SU-DHL-6 (cell line): Measurements from ENCODE around the gene DICER1.

ENCODE experiments used
- H2AFZ ChIP-seq: fragments of 200-600 bp; sonication (generic); 2 replicates; pipeline ENCODE4 v1.6.1; 2014; ENCODE audit warnings: low read depth, mild to moderate bottlenecking, moderate library complexity, mixed read lengths, antibody characterized with exemption, low read length; ENCODE audit not compliant: severe bottlenecking
- H3F3A ChIP-seq: fragments of 200-600 bp; shearing (Covaris generic); 2 replicates; pipeline ENCODE4 v1.6.0; 2016; ENCODE audit warnings: antibody characterized with exemption, mild to moderate bottlenecking; ENCODE audit not compliant: insufficient read depth
- H3K27ac ChIP-seq: fragments of 200-600 bp; sonication (generic); 2 replicates; pipeline ENCODE4 v1.5.1; 2016; ENCODE audit warnings: low read depth, mild to moderate bottlenecking, low read length, moderate library complexity, mixed read lengths
- H3K27me3 ChIP-seq: fragments of 200-600 bp; sonication (generic), shearing (Covaris generic); 2 replicates; pipeline ENCODE4 v1.6.0; 2014; ENCODE audit warnings: mild to moderate bottlenecking, low read length
- H3K36me3 ChIP-seq: fragments of 200-600 bp; sonication (generic); 2 replicates; pipeline ENCODE4 v1.6.1; 2014; ENCODE audit warnings: mild to moderate bottlenecking, low read length, mixed read lengths
- H3K4me2 ChIP-seq: fragments of 300-600, 200-600 bp; shearing (Covaris generic), sonication (generic); 2 replicates; pipeline ENCODE4 v1.6.0; 2014; ENCODE audit warnings: low read length, low read depth, mild to moderate bottlenecking; ENCODE audit not compliant: poor library complexity, severe bottlenecking
- H3K4me3 ChIP-seq: fragments of 200-600 bp; sonication (generic); 2 replicates; pipeline ENCODE4 v1.5.1; 2014; ENCODE audit warnings: antibody characterized with exemption, low read length, mild to moderate bottlenecking, mixed read lengths; ENCODE audit not compliant: insufficient read depth, poor library complexity, severe bottlenecking
- H3K79me2 ChIP-seq: fragments of 200-600 bp; sonication (generic); 2 replicates; pipeline ENCODE4 v1.6.1; 2014; ENCODE audit warnings: mild to moderate bottlenecking, low read length, moderate library complexity; ENCODE audit not compliant: insufficient read depth
- H3K9ac ChIP-seq: fragments of 200-600 bp; sonication (generic); 2 replicates; pipeline ENCODE4 v1.7.0; 2014; ENCODE audit warnings: mild to moderate bottlenecking, low read length
- H3K9me2 ChIP-seq: fragments of 200-600 bp; sonication (generic); replicated peaks from 2 replicates; pipeline ENCODE4 v1.6.1; 2014; ENCODE audit warnings: low read length; ENCODE audit not compliant: insufficient read depth
- H3K9me3 ChIP-seq: fragments of 200-600 bp; sonication (generic); 2 replicates; pipeline ENCODE4 v1.6.1; 2014; ENCODE audit warnings: low read length, mixed read lengths; ENCODE audit not compliant: insufficient read depth
- H4K20me1 ChIP-seq: fragments of 200-600 bp; sonication (generic); 2 replicates; pipeline ENCODE4 v1.6.1; 2014; ENCODE audit warnings: low read depth, mild to moderate bottlenecking, antibody characterized with exemption, low read length, moderate library complexity, mixed read lengths
- EZH2phosphoT487 ChIP-seq: fragments of 200-600 bp; sonication (generic), shearing (Covaris generic); conservative IDR thresholded peaks from 2 replicates; pipeline ENCODE4 v1.6.1; 2018; ENCODE audit warnings: mild to moderate bottlenecking, antibody characterized with exemption, low read length, moderate library complexity, mixed read lengths
- TF ChIP-seq, protein P1 (sequence below): fragments of 200-600 bp; sonication (generic); IDR thresholded peaks from one replicate; pipeline ENCODE4 v1.5.1; 2017; ENCODE audit warnings: antibody characterized with exemption, mild to moderate bottlenecking, low read length, moderate library complexity; ENCODE audit not compliant: insufficient read depth, poor library complexity, severe bottlenecking

Gene DICER1

DNA sequence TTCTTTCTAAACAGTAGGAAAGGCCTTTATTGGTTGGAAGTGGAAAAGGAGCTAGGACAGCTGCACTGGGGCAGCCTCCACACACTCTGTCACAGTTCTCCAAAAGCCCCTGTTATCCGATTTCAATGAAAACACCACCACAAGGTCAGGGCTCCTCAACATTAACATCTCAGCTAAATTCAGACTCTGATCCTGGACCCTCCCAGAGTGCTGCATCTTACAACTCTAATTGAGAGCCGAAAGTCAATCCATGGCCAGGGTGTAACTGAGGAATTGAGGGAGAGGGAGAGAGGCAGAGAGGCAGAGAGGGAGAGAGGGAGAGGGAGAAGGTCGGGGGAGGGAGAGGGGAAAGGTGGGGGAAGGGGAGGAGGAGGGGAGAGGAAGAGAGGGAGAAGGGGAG, 32.1 kb downstream of the DICER1 start:
- H3K9me3 ChIP-seq, result no peaks in the 10 kb centered on the region
- no peaks in the 10 kb centered on the region for H3K79me2 ChIP-seq
- H3K36me3 ChIP-seq, result peaks cover 24% of the 10 kb centered on the region; the same call in 1 of the 2 replicates
- no peaks in the 10 kb centered on the region for H3F3A ChIP-seq
- no peak overlapping the region for H3K4me3 ChIP-seq
- H3K9me2 ChIP-seq, result no peaks in the 10 kb centered on the region
- no peak overlapping the region for H3K27ac ChIP-seq
- TF ChIP-seq EZH2phosphoT487, result no peak
- TF ChIP-seq, protein P1, sequence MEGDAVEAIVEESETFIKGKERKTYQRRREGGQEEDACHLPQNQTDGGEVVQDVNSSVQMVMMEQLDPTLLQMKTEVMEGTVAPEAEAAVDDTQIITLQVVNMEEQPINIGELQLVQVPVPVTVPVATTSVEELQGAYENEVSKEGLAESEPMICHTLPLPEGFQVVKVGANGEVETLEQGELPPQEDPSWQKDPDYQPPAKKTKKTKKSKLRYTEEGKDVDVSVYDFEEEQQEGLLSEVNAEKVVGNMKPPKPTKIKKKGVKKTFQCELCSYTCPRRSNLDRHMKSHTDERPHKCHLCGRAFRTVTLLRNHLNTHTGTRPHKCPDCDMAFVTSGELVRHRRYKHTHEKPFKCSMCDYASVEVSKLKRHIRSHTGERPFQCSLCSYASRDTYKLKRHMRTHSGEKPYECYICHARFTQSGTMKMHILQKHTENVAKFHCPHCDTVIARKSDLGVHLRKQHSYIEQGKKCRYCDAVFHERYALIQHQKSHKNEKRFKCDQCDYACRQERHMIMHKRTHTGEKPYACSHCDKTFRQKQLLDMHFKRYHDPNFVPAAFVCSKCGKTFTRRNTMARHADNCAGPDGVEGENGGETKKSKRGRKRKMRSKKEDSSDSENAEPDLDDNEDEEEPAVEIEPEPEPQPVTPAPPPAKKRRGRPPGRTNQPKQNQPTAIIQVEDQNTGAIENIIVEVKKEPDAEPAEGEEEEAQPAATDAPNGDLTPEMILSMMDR, result no peak
- H3K27me3 ChIP-seq, result no peaks in the 10 kb centered on the region
- 0 out of 2 replicates have a peak, but pooled peaks cover 3% of the 10 kb centered on the region for H4K20me1 ChIP-seq
- no peak overlapping the region for H3K4me2 ChIP-seq
- no peak overlapping the region for H3K9ac ChIP-seq
- no peak overlapping the region for H2AFZ ChIP-seq

DNA sequence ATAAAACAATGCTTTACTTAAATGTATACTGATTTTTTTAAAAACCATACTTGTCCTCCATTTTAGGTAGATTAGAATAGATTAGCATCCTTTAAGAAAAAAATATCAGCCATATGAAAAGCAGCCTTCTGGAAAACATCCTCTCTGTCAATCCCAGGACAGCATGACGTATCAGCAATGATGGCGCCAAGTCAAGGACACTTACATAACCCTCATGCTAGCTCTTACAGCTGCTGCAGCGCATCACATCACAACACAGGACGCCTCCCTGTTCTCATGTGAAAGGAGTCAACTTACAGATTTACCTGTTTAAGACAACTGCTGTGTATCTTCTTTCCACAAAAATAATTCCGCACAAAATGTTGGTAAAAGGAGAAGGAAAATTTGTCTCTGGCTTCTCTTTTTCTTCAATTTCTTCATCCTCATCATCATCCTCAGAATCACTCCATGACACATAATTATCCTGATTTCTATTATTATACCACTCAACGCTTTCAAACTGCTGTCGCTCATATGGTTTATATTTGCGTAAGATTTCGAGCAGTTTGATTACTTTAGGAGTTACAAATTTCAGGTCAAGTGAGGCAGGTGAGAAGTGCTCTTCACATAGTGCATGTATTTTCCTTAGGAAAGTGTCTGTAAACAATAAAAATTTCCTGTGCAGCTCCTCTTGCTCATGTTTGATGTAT, 33.3 kb downstream of the DICER1 start:
- Histone ChIP-seq H4K20me1 (no peaks in the 10 kb centered on the region), H3K27me3 (no peaks in the 10 kb centered on the region), H2AFZ (no peak overlapping the region), H3K9me3 (no peaks in the 10 kb centered on the region), H3K36me3 (peaks cover 17% of the 10 kb centered on the region; the same call in 1 of the 2 replicates), H3F3A (no peaks in the 10 kb centered on the region), H3K79me2 (no peaks in the 10 kb centered on the region), H3K27ac (no peak overlapping the region), H3K4me2 (no peak overlapping the region), H3K9me2 (no peaks in the 10 kb centered on the region), H3K9ac (no peak overlapping the region), H3K4me3 (no peak overlapping the region)
- TF ChIP-seq, protein P1, result no peak
- no peak for TF ChIP-seq EZH2phosphoT487

DNA sequence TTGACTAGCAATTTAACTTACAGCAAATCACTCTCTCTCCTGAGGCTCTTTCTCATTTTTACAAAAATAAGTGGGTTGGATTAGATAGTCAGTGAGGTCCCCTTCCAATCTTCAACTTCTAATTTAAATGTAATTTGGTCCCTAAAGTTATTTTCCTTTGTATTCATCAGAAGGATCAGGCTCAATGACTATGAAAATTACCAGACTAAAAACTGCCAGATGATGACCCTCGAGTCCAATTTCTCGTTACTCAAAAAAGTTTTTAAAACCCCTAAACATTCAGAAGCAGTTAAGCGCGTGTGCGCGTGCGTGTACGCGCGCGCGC, 34.7 kb downstream of the DICER1 start:
- H3K36me3 ChIP-seq, result peaks cover 15% of the 10 kb centered on the region; the same call in 1 of the 2 replicates
- no peak overlapping the region for H3K4me3 ChIP-seq
- no peak overlapping the region for H3K4me2 ChIP-seq
- no peaks in the 10 kb centered on the region for H3F3A ChIP-seq
- H3K9ac ChIP-seq, result no peak overlapping the region
- TF ChIP-seq EZH2phosphoT487, result no peak
- H4K20me1 ChIP-seq, result no peaks in the 10 kb centered on the region
- H3K9me3 ChIP-seq, result no peaks in the 10 kb centered on the region
- H2AFZ ChIP-seq, result no peak overlapping the region
- no peaks in the 10 kb centered on the region for H3K79me2 ChIP-seq
- no peak overlapping the region for H3K27ac ChIP-seq
- no peaks in the 10 kb centered on the region for H3K27me3 ChIP-seq
- no peaks in the 10 kb centered on the region for H3K9me2 ChIP-seq

DNA sequence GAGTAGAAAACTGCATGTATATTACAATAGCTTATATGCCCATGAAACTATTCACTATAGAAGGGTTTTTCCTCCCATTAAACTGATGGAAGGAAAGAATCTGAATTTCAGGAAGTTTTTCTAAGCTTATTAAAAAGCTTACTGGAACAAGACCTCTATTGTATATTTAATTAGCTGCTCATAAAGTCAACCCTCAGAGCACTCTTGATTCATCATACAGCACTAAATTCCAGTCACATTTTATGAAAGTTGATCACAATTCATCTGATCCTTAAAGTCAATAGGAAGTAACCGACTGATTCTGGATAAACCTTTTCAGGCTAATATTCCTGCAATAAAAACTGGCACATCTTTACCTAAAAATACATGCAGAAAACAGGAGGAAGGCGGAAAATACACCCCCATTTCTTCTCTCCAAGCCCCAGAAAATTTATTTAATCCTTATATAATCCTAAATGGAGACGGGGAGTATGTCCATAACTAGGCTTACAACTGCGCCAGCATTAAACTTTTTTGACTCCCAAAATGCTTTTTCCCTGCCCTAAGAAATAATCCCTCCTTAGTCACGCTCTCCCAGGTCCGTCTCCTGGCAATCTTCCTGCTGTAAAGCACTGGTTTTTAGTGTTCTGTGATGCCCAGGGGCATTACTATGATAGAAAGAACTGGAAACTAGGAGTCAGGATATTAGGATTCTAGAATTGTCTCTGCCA, 35.3 kb downstream of the DICER1 start:
- H3K9ac ChIP-seq, result no peak overlapping the region
- no peaks in the 10 kb centered on the region for H3K9me3 ChIP-seq
- H2AFZ ChIP-seq, result no peak overlapping the region
- H3K4me2 ChIP-seq, result no peak overlapping the region
- TF ChIP-seq, protein P1, result no peak
- no peak for TF ChIP-seq EZH2phosphoT487
- peaks cover 20% of the 10 kb centered on the region; the same call in 1 of the 2 replicates for H3K36me3 ChIP-seq
- H3K27ac ChIP-seq, result no peak overlapping the region
- H3K9me2 ChIP-seq, result no peaks in the 10 kb centered on the region
- no peak overlapping the region for H3K4me3 ChIP-seq
- no peaks in the 10 kb centered on the region for H4K20me1 ChIP-seq
- no peaks in the 10 kb centered on the region for H3K79me2 ChIP-seq
- H3F3A ChIP-seq, result no peaks in the 10 kb centered on the region
- H3K27me3 ChIP-seq, result no peaks in the 10 kb centered on the region
